GM19099 (cell line): ENCODE data around the gene WDR35.
A peak's percentile ranks its signal among the peaks of the same experiment; 100 is the strongest.

Source experiments
- POLR2A ChIP-seq: IDR thresholded peaks from 3 replicates; pipeline ENCODE4 v1.6.1; 2011; ENCODE audit warnings: low read depth; ENCODE audit not compliant: insufficient read length; ENCODE audit errors: extremely low read depth

Gene WDR35

GRCh38 chr2:19989667-19990415 is at the start of gene WDR35:
Gene WDR35, minus strand, starts transcription at chr2:19990105. Its CDS starts 90 bp downstream, at chr2:19990015.
- peak; percentile 84 for TF ChIP-seq POLR2A

DNA sequence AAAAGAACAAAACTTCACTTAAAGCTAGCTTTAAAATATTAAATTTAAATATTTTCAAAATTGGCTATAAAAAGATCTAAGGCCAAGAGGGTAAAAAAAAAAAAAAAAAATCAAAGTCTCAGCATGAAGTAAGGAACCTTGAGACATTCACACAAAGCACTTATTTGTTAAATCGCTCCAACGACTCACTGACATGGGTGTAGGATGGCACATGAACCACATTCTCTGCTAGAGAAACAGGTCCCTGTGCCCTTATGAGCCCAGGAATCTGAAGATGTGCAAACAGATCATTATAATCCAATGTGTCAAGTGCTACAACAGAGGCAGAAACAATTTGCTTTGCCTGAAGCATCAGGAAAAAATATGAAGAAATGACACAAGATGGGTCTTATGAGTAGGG is 47.8 kb upstream of the WDR35 start:
- TF ChIP-seq POLR2A, result no peak

- TF ChIP-seq POLR2A, result no peak
These were observed 46.2 kb upstream of the WDR35 start for GRCh38 chr2:20035955-20036666.

DNA sequence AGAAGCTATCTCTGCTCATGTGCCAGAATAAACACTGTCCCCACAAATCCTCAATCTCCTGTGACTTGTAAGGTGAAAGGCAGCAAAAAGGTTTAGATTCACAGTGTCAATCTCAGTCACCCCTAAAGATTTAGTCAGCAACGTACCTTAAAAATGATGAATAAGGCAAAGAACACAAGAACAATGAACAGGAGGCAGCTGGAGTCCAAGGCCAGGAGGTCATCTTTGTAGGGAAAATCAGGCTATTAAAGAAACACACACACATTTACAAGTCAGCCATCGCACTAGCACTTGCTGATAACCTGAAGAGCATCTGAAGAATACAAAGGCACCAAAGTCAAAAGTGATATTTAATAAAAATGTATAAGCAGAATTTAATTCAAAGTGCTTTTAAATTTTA is 44.9 kb upstream of the WDR35 start:
- no peak for TF ChIP-seq POLR2A

- no peak for TF ChIP-seq POLR2A
These were observed 44.3 kb upstream of the WDR35 start for GRCh38 chr2:20034218-20034617.

GRCh38 chr2:20033322-20033721 is 43.4 kb upstream of the WDR35 start:
- TF ChIP-seq POLR2A, result no peak

- no peak for TF ChIP-seq POLR2A
These were observed 40.3 kb upstream of the WDR35 start for GRCh38 chr2:20030224-20030623.

GRCh38 chr2:20027705-20028434 is 38.0 kb upstream of the WDR35 start:
- no peak for TF ChIP-seq POLR2A

DNA sequence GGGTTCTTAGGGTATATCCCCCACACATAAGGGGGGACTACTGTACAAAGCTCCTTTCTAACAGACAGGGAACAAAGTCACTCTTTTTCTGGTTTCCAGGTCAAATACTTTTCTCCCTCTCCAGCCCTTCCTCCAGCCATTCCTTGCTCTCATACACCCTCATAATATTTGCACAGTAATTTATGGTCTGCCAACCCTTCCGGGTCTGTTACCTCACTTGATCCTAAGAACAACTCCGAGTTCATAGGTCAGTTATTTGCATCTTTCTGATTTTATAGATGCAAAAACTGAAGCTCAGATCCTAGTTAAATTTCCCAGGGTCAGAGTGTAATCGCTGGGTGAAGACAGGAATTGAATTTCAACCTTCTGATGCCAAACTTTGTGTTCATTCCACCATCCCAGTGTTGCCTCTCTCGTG is 37.4 kb upstream of the WDR35 start:
- TF ChIP-seq POLR2A, result no peak

GRCh38 chr2:20025065-20025786 is 35.3 kb upstream of the WDR35 start:
- no peak for TF ChIP-seq POLR2A

DNA sequence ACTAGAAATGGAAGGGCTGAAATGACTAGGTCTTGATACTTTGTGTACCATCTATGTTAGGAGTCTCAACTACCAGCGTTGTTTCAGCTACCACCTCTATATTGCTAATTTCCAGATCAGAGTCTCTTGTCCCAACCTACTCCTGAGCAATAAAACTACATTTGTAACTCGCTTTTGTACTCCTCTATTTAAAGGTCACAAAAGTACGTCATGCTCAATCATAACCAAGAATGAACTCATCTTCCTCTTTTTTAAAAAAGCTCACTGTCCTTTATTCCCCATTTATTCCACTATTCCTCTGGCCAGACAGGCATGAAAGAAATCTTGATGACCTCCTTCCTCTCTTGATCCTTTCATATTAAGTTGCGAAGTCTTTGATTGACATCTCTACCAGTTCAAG is 33.8 kb upstream of the WDR35 start:
- no peak for TF ChIP-seq POLR2A

DNA sequence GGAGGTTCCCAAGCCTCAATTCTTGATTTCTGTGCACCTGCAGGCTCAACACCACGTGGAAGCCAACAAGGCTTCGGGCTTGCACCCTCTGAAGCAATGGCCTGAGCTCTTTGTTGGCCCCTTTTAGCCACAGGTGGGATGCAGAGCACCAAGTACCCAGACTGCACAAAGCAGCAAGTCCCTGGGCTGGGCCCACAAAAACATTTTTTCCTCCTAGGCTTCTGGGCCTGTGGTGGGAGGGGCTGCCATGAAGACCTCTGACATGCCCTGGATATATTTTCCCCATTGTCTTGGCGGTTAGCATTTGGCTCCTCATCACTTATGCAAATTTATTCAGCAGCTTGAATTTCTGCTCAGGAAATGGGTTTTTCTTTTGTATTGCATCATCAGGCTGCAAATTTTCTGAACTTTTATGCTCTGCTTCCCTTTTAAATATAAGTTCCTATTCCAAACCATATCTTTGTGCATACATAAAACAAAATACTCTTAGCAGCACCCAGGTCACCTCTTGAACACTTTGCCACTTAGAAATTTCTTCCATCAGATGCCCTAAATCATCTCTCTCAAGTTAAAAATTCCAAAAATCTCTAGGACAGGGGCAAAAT is 31.6 kb upstream of the WDR35 start:
- TF ChIP-seq POLR2A, result no peak

DNA sequence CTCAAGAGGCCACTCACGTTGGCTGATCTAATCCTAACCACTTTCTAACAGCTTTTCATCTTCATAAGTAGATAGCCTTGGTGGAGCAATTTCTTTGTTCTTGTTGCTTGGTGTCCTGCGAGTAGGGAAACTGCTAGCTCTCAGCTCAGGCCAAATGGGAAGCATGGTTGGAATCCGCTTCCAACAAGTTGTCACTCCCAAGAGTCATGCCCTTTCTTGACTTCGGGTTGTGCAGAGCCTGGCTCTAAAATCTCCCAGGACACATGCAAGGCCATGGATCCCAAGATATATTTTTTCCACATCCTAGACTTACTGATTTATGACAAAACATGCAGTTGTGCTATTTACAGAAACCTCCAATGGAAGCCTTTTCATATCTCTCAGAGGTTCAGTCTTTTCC is 29.8 kb upstream of the WDR35 start:
- no peak for TF ChIP-seq POLR2A

DNA sequence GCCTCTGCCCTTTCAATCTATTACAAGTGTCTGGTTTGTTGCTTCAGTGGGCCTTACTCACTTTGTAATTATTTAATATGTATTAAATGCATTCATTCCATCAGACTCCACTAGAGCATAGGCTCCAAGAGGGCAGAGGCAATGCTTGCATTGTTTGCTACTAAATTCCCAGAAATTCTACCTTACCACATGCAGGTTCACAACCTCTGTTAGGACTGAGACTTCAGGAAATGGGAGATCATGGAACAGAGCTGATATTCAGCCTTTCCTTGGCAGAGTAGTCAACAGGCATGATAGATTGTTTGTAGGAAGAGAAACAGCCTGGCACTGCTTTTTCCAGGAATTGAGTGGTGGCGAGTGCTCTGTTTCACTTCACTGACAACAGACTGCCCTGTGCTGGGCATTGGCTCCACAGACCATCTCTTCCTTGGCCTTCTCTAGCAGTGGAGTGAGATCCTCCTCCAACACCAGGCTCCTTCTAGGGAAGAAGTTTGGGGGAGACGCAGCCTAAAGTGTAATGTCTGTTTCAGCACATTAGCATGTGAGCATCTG is 28.8 kb upstream of the WDR35 start:
- TF ChIP-seq POLR2A, result no peak
